K562 (cell line): ENCODE data around the gene PIK3R5. TPM values are rescaled to one million over a fixed set of nuclear protein-coding genes. Genes with fewer than 3 reads are reported as not detected.

Experiments
- ATAC-seq: fragments of 200-7000 bp; cut with Tn5 transposase; 3 replicates; pipeline ENCODE4 v1.9.1; 2020; ENCODE audit warnings: moderate library complexity
- BruUV-seq: library from RNA; stranded (reverse); fragments of 400-500 nt; replicated peaks from 2 replicates; lab custom pipeline; 2021; lab: Mats Ljungman, UMichigan
- CTCF ChIA-PET: fragments of 300-600 bp; formaldehyde crosslinking; extraction: SDS; loops from one replicate; lab custom pipeline; 2021; ENCODE audit warnings: low intra/inter-chr PET ratio; lab: Yijun Ruan, JAX
- POLR2A ChIA-PET: fragments of 300-600, 350-650 bp; sonication (Branson Sonifier 250); formaldehyde crosslinking; extraction: SDS; loops from one replicate; lab custom pipeline; 2021; ENCODE audit warnings: antibody characterized with exemption, inconsistent platforms; lab: Yijun Ruan, JAX
- DNase-seq, 4 experiments: peaks; one replicate each; pipeline versions ENCODE4 v3.0.0 to v3.0.0-alpha.2; 2011 to 2018; ENCODE audit warnings: low spot score in 3 of 4, mixed read lengths in 3 of 4; ENCODE audit errors: extremely low read depth in 1 of 4
- FAIRE-seq: peaks from 2 replicates; lab custom pipeline; 2011; peaks lifted over from hg19 to GRCh38; lab: Jason Lieb, UNC
- H2AFZ ChIP-seq: 2 replicates; pipeline ENCODE4 v1.6.0; 2011; ENCODE audit warnings: low read depth, low read length, control low read depth, inconsistent platforms
- H3K27ac ChIP-seq: fragments of 200-600 bp; 3 replicates; pipeline ENCODE4 v1.8.0; 2011; ENCODE audit warnings: low read depth, mild to moderate bottlenecking, control low read depth, inconsistent platforms, low read length, moderate library complexity, mixed read lengths; ENCODE audit errors: extremely low read depth
- H3K27me3 ChIP-seq, 2 experiments: fragments of 300-600 bp in 1 of 2; 2 replicates in 1 of 2; 3 replicates in 1 of 2; pipeline versions ENCODE4 v1.6.0 to v1.8.0; 2011; ENCODE audit warnings: inconsistent platforms in 2 of 2, low read length in 2 of 2, mild to moderate bottlenecking in 1 of 2, mixed read lengths in 1 of 2, moderate library complexity in 1 of 2; ENCODE audit not compliant: control insufficient read depth in 2 of 2, insufficient read depth in 2 of 2
- H3K36me3 ChIP-seq: fragments of 300-600 bp; 3 replicates; pipeline ENCODE4 v1.8.0; 2011; ENCODE audit warnings: mild to moderate bottlenecking, low read length, inconsistent platforms; ENCODE audit not compliant: control insufficient read depth, insufficient read depth
- H3K4me1 ChIP-seq, 2 experiments: fragments of 200-600 bp in 1 of 2; replicated peaks in 1 of 2; 2 replicates in 1 of 2; 3 replicates in 1 of 2; pipeline versions ENCODE4 v1.5.1 to v1.8.0; 2011; ENCODE audit warnings: inconsistent platforms in 2 of 2, low read length in 2 of 2, mild to moderate bottlenecking in 1 of 2, mixed read lengths in 1 of 2, moderate library complexity in 1 of 2; ENCODE audit not compliant: control insufficient read depth in 2 of 2, insufficient read depth in 2 of 2
- H3K4me2 ChIP-seq: 2 replicates; pipeline ENCODE4 v1.6.1; 2011; ENCODE audit warnings: low read length, control low read depth, inconsistent platforms, mixed read lengths; ENCODE audit not compliant: insufficient read depth
- H3K4me3 ChIP-seq: fragments of 200-600 bp; sonication (generic), shearing (Covaris generic); 2 replicates; pipeline ENCODE4 v1.5.1; 2016; ENCODE audit warnings: control low read depth, inconsistent platforms
- H3K79me2 ChIP-seq: fragments of 200-600 bp; 3 replicates; pipeline ENCODE4 v1.8.0; 2011; ENCODE audit warnings: low read length, inconsistent platforms; ENCODE audit not compliant: control insufficient read depth, insufficient read depth
- H3K9ac ChIP-seq, 2 experiments: 2 replicates each; pipeline versions ENCODE4 v1.6.0 to v1.6.1; 2011; ENCODE audit warnings: low read depth in 2 of 2, low read length in 2 of 2, control low read depth in 1 of 2, inconsistent platforms in 1 of 2, mild to moderate bottlenecking in 1 of 2, mixed read lengths in 1 of 2; ENCODE audit not compliant: insufficient read depth in 1 of 2
- H3K9me1 ChIP-seq: one replicate; pipeline ENCODE4 v1.6.0; 2011; ENCODE audit warnings: inconsistent platforms, mild to moderate bottlenecking, low read length, moderate library complexity; ENCODE audit not compliant: control insufficient read depth, insufficient read depth
- H3K9me3 ChIP-seq: replicated peaks from 2 replicates; pipeline ENCODE4 v1.5.1; 2011; ENCODE audit warnings: low read depth, low read length, inconsistent platforms; ENCODE audit not compliant: control insufficient read depth, insufficient read depth
- H4K20me1 ChIP-seq: replicated peaks from 2 replicates; pipeline ENCODE4 v1.6.1; 2011; ENCODE audit warnings: low read length, inconsistent platforms, mixed read lengths; ENCODE audit not compliant: control insufficient read depth, insufficient read depth
- CAMTA2 ChIP-seq: fragments of 250-450 bp; sonication (Bioruptor Pico); conservative IDR thresholded peaks from 2 replicates; pipeline ENCODE4 v1.5.1; 2022
- CREB3L1 ChIP-seq: fragments of 450-650 bp; IDR thresholded peaks from 2 replicates; pipeline ENCODE4 v1.6.1; 2014; ENCODE audit warnings: low read depth, mild to moderate bottlenecking, moderate library complexity, borderline replicate concordance
- HLTF ChIP-seq: fragments of 450-650 bp; IDR thresholded peaks from 2 replicates; pipeline ENCODE4 v1.6.1; 2016
- HNRNPL ChIP-seq: fragments of 200-400 bp; formaldehyde crosslinking; IDR thresholded peaks from 2 replicates; pipeline ENCODE4 v1.6.1; 2017; ENCODE audit warnings: low read depth, mild to moderate bottlenecking, low read length
- MAZ ChIP-seq, 2 experiments: fragments of 450-650 bp in 1 of 2; sonication (generic) in 1 of 2; formaldehyde crosslinking; IDR thresholded peaks in 1 of 2; conservative IDR thresholded peaks in 1 of 2; 2 replicates each; pipeline versions ENCODE4 v1.4.0 to v1.5.0; 2020; ENCODE audit warnings: mild to moderate bottlenecking in 1 of 2, missing genetic modification reagents in 1 of 2
- MTA3 ChIP-seq: fragments of 450-650 bp; formaldehyde crosslinking; IDR thresholded peaks from 2 replicates; pipeline ENCODE4 v1.6.1; 2017; ENCODE audit warnings: mild to moderate bottlenecking, borderline replicate concordance
- NCOA4 ChIP-seq: fragments of 450-650 bp; IDR thresholded peaks from 2 replicates; pipeline ENCODE4 v1.6.1; 2018; ENCODE audit warnings: mild to moderate bottlenecking; ENCODE audit not compliant: partially characterized antibody
- NONO ChIP-seq, 2 experiments: fragments of 200-400 bp in 1 of 2; fragments of 450-650 bp in 1 of 2; formaldehyde crosslinking in 1 of 2; IDR thresholded peaks; 2 replicates each; pipeline ENCODE4 v1.6.1; 2017; ENCODE audit warnings: low read depth in 2 of 2, mild to moderate bottlenecking in 2 of 2, moderate library complexity in 2 of 2, low read length in 1 of 2
- PATZ1 ChIP-seq: fragments of 250-450 bp; sonication (Bioruptor Pico); IDR thresholded peaks from 2 replicates; pipeline ENCODE4 v1.5.0; 2020; ENCODE audit warnings: mild to moderate bottlenecking, borderline replicate concordance
- PTRF ChIP-seq: fragments of 450-650 bp; IDR thresholded peaks from 2 replicates; pipeline ENCODE4 v1.6.1; 2016; ENCODE audit warnings: mild to moderate bottlenecking, missing genetic modification characterization, missing compliant biosample characterization
- RNF219 ChIP-seq: fragments of 250-450 bp; sonication (Bioruptor Pico); IDR thresholded peaks from 2 replicates; pipeline ENCODE4 v1.5.0; 2022; ENCODE audit warnings: mild to moderate bottlenecking
- TEAD4 ChIP-seq, 2 experiments: sonication (generic) in 1 of 2; formaldehyde crosslinking in 1 of 2; IDR thresholded peaks; 2 replicates each; pipeline versions ENCODE4 v1.6.1 to v1.8.0; 2012 to 2022; ENCODE audit warnings: borderline replicate concordance in 1 of 2, inconsistent platforms in 1 of 2, low read length in 1 of 2, mild to moderate bottlenecking in 1 of 2, missing genetic modification reagents in 1 of 2
- TSC22D4 ChIP-seq: fragments of 450-650 bp; IDR thresholded peaks from 2 replicates; pipeline ENCODE4 v1.6.1; 2016; ENCODE audit warnings: missing genetic modification characterization, missing biosample characterization, control low read depth
- ZNF740 ChIP-seq, 3 experiments: fragments of 200-800 bp in 1 of 3; sonication (Bioruptor generic) in 1 of 3; sonication (generic) in 1 of 3; formaldehyde crosslinking in 1 of 3; IDR thresholded peaks; 2 replicates each; pipeline versions ENCODE4 v1.6.1 to v1.8.0; 2016 to 2022; ENCODE audit warnings: mild to moderate bottlenecking in 2 of 3, missing compliant biosample characterization in 2 of 3, missing genetic modification characterization in 2 of 3, missing genetic modification reagents in 1 of 3
- WGBS: fragments of 100-300 bp; shearing (Covaris generic); methylation state at CpG from one replicate; pipeline ENCODE4 v1.1.6; 2016; ENCODE audit warnings: low coverage, mixed read lengths; ENCODE audit not compliant: insufficient coverage; ENCODE audit errors: missing lambda C conversion rate; 5-methylcytosine and 5-hydroxymethylcytosine counted together
- in situ Hi-C: fragments of 300-500 bp; cut with MboI; formaldehyde crosslinking; loops from 4 replicates; pipeline ENCODE4 v1.15.0; 2018; ENCODE audit warnings: inconsistent platforms, mixed read lengths
- intact Hi-C: fragments of 100-400 bp; cut with micrococcal nuclease; formaldehyde crosslinking; loops from 2 replicates; pipeline ENCODE4 v1.14.2; 2022
- polyA plus RNA-seq, 8 experiments: library from polyadenylated mRNA; depleted of rRNA in 4 of 8; stranded (reverse) in 5 of 8; unstranded in 3 of 8; fragments of >200 nt; fragmentation: Nextera tagmentation in 2 of 8; fragmentation: Illumina TruSeq in 1 of 8; extraction: Ambion mirVana in 2 of 8; extraction: Trizol in 1 of 8; gene quantifications; 2 replicates each; pipeline versions ENCODE4 v1.2.1 to v1.2.3, GENCODE V29; 2011 to 2014; ENCODE audit warnings: inconsistent platforms in 1 of 8, missing spikeins in 1 of 8
- total RNA-seq, 7 experiments: library from RNA; depleted of rRNA in 6 of 7; stranded (reverse); fragments of >200 nt in 6 of 7; fragmentation: Illumina TruSeq in 2 of 7; extraction: Trizol in 2 of 7; gene quantifications; 2 replicates each; pipeline versions ENCODE4 v1.2.1 to v1.2.3, GENCODE V29; 2011 to 2021; ENCODE audit warnings: low replicate concordance in 1 of 7

PIK3R5 gene
- total and polyA plus RNA-seq, 9 of the 15 experiments (the other 6 are each of a cell fraction or from before 2014, with no cell fraction given), result 0.01 to 0.38 TPM; not detected in 7

- no peaks in the 10 kb centered on the region for H3K9me3 ChIP-seq
- FAIRE-seq, result no peak
- ChIA-PET POLR2A (no interaction called here), CTCF (no interaction called here)
- H3K9ac ChIP-seq, result no peak overlapping the region
- H3K27ac ChIP-seq, result no peak overlapping the region
- BruUV-seq, result no TSS peak
- ATAC-seq, result no peak
- in situ Hi-C loops, result no loop called here
- WGBS, result 0% methylated on average over 6 of the region's 6 CpGs
- H3K4me2 ChIP-seq, result no peak overlapping the region
- no peaks in the 10 kb centered on the region for H3K9me1 ChIP-seq
- H3K27me3 ChIP-seq, result peaks cover 0 to 10% of the 10 kb centered on the region in 2 experiments; a peak in 1 of 5 replicates
- intact Hi-C loops, result no loop called here
- DNase-seq, result no peak
- no peaks in the 10 kb centered on the region for H4K20me1 ChIP-seq
- H3K4me1 ChIP-seq, result no peaks in the 10 kb centered on the region
- H3K4me3 ChIP-seq, result no peak overlapping the region
- no peaks in the 10 kb centered on the region for H3K36me3 ChIP-seq
- H2AFZ ChIP-seq, result no peak overlapping the region
- H3K79me2 ChIP-seq, result no peaks in the 10 kb centered on the region
- TF ChIP-seq HLTF, result no peak
- no peak for TF ChIP-seq MTA3
- TF ChIP-seq NONO (IDR thresholded peaks at IDR 0.05; ENCODE audit: low read depth in 2 of 2, low read length in 1 of 2), result no peak
- no peak for TF ChIP-seq HNRNPL
- TF ChIP-seq TSC22D4 (tag), result no peak
- TF ChIP-seq CREB3L1, result no peak
- no peak for TF ChIP-seq TEAD4 (IDR thresholded peaks at IDR 0.05; ENCODE audit: low read length)
- TF ChIP-seq TEAD4 (CRISPR knock-in tag; IDR thresholded peaks at IDR 0.05; ENCODE audit: borderline replicate concordance), result no peak
- TF ChIP-seq CAMTA2 (CRISPR knock-in tag), result no peak
- no peak for TF ChIP-seq MAZ (CRISPR knock-in tag; conservative IDR thresholded peaks at IDR 0.05 in 1 of 2, IDR thresholded peaks at IDR 0.05 in 1 of 2)
- TF ChIP-seq PATZ1 (CRISPR knock-in tag), result no peak
- no peak for TF ChIP-seq NCOA4
- no peak for TF ChIP-seq RNF219
- no peak for TF ChIP-seq ZNF740 (CRISPR knock-in tag; IDR thresholded peaks at IDR 0.05)
- no peak for TF ChIP-seq ZNF740 (tag; IDR thresholded peaks at IDR 0.05)
- TF ChIP-seq PTRF, result no peak
These were observed 24.5 kb downstream of the PIK3R5 start for GRCh38 chr17:8940866-8941471.
